Thymus (tissue), 11 donors: Measurements from ENCODE around the gene PRR22. TPM values are rescaled to one million over a fixed set of nuclear protein-coding genes. Genes with fewer than 3 reads are reported as not detected.

Experiments
- DNase-seq, 9 donors: peaks; one replicate each; pipeline ENCODE4 v3.0.0-alpha.2; 2013; ENCODE audit warnings: low spot score in 9 of 9, low read depth in 6 of 9, missing footprints in 1 of 9
- H3K27ac ChIP-seq, 2 donors: one replicate each; pipeline ENCODE4 v1.5.1; 2013; ENCODE audit warnings: control low read depth in 1 of 2, low read depth in 1 of 2, low read length in 1 of 2, mild to moderate bottlenecking in 1 of 2, moderate library complexity in 1 of 2
- H3K27me3 ChIP-seq, 2 donors: one replicate each; pipeline ENCODE4 v1.5.1; 2013; ENCODE audit warnings: low read length in 1 of 2; ENCODE audit not compliant: control insufficient read depth in 2 of 2, insufficient read depth in 1 of 2
- H3K36me3 ChIP-seq, 2 donors: one replicate each; pipeline ENCODE4 v1.5.1; 2013; ENCODE audit warnings: low read length in 1 of 2, mild to moderate bottlenecking in 1 of 2, moderate library complexity in 1 of 2; ENCODE audit not compliant: control insufficient read depth in 2 of 2, insufficient read depth in 2 of 2
- H3K4me1 ChIP-seq, 2 donors: one replicate each; pipeline ENCODE4 v1.5.1; 2013; ENCODE audit warnings: low read length in 2 of 2; ENCODE audit not compliant: control insufficient read depth in 2 of 2, insufficient read depth in 2 of 2
- H3K4me3 ChIP-seq, 2 donors: one replicate each; pipeline ENCODE4 v1.5.1; 2013; ENCODE audit warnings: low read length in 2 of 2, control low read depth in 1 of 2, mild to moderate bottlenecking in 1 of 2
- H3K9me3 ChIP-seq, 2 donors: one replicate each; pipeline ENCODE4 v1.5.1; 2013; ENCODE audit warnings: low read length in 1 of 2, mild to moderate bottlenecking in 1 of 2; ENCODE audit not compliant: control insufficient read depth in 2 of 2, insufficient read depth in 1 of 2
- WGBS: extraction: QIAGEN DNeasy Blood & Tissue Kit; methylation state at CpG from one replicate; pipeline ENCODE4 v1.1.7; 2013; 5-methylcytosine and 5-hydroxymethylcytosine counted together
- polyA plus RNA-seq: library from polyadenylated mRNA; stranded (reverse); fragments of 200-250 nt; gene quantifications from one replicate; pipeline ENCODE4 v1.2.3, GENCODE V29; 2013
- total RNA-seq: library from RNA; stranded (reverse); fragments of 120-200 nt; gene quantifications from one replicate; pipeline ENCODE4 v1.2.4, GENCODE V29; 2013
- donor health status: healthy.

Gene PRR22
- total and polyA plus RNA-seq, 2 donors = 1.6 to 13.6 TPM

DNA sequence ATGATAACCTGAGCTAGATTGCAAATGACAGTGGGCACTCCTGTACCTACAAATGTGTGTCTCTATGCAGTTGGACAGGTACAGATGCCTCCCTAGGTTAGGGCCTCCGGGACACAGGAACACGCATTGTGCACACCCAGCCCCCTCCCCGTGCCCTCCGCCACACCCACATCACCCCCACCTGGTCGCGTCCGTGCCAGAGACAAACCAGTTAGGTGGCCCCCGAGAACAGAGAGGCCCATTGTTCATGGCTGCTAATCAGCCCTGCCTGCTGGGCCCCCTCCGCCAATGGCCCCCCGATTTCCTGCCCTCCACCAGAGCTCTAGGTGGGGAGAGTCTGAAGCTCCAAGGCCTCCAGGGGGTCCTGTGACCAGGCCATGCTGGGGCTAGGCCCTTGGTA lies 34.0 kb upstream of the PRR22 start:
- Histone ChIP-seq H3K27me3 (peaks cover 0 to 24% of the 10 kb centered on the region in 2 donors), H3K27ac (no peak overlapping the region), H3K9me3 (no peaks in the 10 kb centered on the region), H3K4me3 (no peak overlapping the region), H3K4me1 (no peaks in the 10 kb centered on the region), H3K36me3 (no peaks in the 10 kb centered on the region)
- 92% methylated on average over 10 of the region's 10 CpGs for WGBS
- DNase-seq = no peak

DNA sequence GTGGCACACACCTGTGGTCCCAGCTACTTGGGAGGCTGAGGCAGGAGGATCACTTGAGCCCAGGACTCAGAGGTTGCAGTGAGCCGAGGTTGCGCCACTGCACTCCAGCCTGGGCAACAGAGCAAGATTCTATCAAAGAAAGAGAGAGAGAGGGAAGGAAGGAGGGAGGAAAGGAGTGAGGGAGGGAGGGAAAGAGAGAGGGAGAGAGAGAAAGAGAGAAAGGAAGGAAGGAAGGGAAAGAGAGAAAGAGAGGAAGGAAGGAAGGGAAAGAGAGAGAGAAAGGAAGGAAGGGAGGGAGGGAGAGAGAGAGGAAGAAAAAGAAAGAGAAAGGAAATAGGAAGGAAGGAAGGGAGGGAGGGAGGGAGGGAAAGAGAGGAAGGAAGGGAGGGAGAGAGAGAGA lies 32.7 kb upstream of the PRR22 start:
- DNase-seq = no peak
- no peak overlapping the region for H3K4me3 ChIP-seq
- 100% methylated on average over 2 of the region's 2 CpGs for WGBS

DNA sequence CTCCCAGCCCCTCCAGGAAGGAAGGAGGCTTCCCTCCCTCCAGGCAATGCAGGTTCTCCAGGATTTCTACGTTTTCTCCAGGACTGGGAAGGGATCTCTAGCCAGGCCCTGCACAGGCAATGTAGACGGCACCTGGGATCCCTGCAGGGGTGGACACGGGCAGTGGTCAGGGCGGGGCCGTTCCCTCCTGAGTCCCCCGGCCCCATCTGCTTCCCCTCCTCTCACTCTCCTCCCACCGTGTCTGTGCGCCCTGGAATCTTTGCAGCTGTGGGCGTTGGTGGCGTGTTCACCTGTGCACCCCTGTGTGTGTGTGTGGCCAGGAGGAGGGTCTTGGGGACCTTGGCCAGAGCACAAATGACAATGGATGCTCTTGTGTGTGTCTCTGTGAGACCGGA lies 30.3 kb upstream of the PRR22 start:
- H3K27ac ChIP-seq = no peak overlapping the region
- no peak overlapping the region for H3K4me3 ChIP-seq
- no peaks in the 10 kb centered on the region for H3K9me3 ChIP-seq
- H3K36me3 ChIP-seq = no peaks in the 10 kb centered on the region
- no peak for DNase-seq
- no peaks in the 10 kb centered on the region for H3K4me1 ChIP-seq
- peaks cover 0 to 14% of the 10 kb centered on the region in 2 donors for H3K27me3 ChIP-seq
- 78% methylated on average over 11 of the region's 11 CpGs for whole genome bisulfite sequencing

More for the DNA sequence above, 32.7 kb upstream of the PRR22 start:
- H3K9me3 ChIP-seq = no peaks in the 10 kb centered on the region
- no peaks in the 10 kb centered on the region for H3K36me3 ChIP-seq
- H3K27me3 ChIP-seq = peaks cover 0 to 19% of the 10 kb centered on the region in 2 donors
- H3K27ac ChIP-seq = no peak overlapping the region
- H3K4me1 ChIP-seq = no peaks in the 10 kb centered on the region

DNA sequence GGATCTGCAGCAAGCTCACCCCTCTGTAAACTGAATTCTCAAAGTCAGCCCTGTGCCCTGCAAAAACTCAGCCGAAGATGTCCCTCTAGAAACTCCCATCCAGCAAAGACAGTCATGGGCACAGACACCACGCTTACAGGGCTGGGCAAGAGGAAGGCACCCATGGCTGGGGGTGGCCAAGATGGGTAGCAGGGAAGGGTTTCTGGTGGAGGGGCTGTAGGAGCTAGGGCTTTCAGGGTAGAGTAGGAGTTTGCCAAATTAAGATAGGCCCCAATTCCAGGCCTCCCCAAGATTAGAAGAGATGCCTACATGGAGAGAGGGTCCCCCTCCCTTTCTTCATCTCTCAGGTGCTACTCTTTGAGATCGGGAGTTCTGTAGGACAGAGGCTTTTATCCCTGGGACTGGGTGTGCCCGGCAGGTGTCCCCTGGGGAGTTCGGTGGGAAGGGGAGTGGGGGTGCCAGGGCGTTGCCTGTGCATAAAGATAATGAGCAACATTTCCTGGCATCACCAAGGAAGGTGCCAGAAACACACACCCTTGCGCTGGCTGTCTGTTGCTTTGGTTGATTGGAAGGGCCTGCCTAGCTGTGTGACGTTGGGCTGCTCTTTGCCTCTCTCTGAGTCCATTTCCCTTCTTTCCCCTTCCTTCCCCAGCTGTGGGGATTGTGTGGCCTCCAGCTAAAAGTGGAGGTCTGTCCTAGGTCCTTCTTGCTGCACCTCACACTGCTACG lies 29.7 kb upstream of the PRR22 start:
- Histone ChIP-seq H3K4me1 (no peaks in the 10 kb centered on the region), H3K4me3 (no peak overlapping the region), H3K27me3 (peaks cover 0 to 14% of the 10 kb centered on the region in 2 donors), H3K27ac (no peak overlapping the region), H3K9me3 (no peaks in the 10 kb centered on the region), H3K36me3 (no peaks in the 10 kb centered on the region)
- no peak for DNase-seq
- 86% methylated on average over 9 of the region's 9 CpGs for WGBS

DNA sequence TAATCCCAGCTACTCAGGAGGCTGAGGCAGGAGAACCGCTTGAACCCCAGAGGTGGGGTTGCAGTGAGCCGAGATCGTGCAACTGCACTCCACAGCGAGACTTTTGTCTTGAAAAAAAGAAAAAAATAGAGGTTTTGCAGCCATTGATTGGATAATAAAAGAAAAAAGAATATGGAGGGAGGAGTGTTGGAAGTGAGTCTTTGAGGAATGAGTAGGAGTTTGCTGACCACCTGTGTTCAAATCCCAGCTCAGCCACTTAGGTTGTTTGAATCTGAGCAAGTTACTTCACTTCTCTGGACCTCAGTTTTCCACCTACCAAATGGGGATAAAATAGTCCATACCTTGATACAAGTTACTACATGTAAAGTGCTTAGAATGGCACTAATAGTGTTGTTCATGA lies 26.6 kb upstream of the PRR22 start:
- H3K36me3 ChIP-seq = no peaks in the 10 kb centered on the region
- H3K27me3 ChIP-seq = peaks cover 4 to 31% of the 10 kb centered on the region in 2 donors
- no peak overlapping the region for H3K4me3 ChIP-seq
- WGBS = 99% methylated on average over 4 of the region's 4 CpGs
- no peak for DNase-seq
- H3K9me3 ChIP-seq = peaks cover 0 to 4% of the 10 kb centered on the region in 2 donors
- H3K27ac ChIP-seq = no peak overlapping the region
- no peaks in the 10 kb centered on the region for H3K4me1 ChIP-seq

DNA sequence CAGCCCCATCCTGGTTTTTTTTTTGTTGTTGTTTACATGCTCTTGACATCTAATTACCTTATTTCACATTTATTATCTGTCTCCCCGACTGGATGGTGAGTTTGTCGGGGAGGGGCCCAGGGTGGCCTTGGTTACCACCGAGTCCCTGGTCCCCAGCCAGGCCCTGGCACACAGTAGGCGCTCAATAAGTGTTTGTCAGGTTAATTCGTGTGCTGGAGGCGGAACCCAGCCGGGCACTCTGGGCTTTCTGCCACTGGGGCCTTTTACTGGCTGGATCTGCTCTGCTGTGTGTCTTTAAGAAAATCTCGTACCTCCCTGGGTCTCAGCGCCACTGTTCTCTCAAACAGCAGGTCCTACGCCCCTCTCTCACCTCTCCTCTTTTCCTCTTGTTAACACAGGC lies 24.9 kb upstream of the PRR22 start:
- peaks cover 21 to 39% of the 10 kb centered on the region in 2 donors for H3K27me3 ChIP-seq
- no peak overlapping the region for H3K4me3 ChIP-seq
- peaks cover 0 to 11% of the 10 kb centered on the region in 2 donors for H3K9me3 ChIP-seq
- WGBS = 95% methylated on average over 10 of the region's 10 CpGs
- H3K36me3 ChIP-seq = no peaks in the 10 kb centered on the region
- no peak for DNase-seq
- no peak overlapping the region for H3K27ac ChIP-seq
- peaks cover under 1 to 9% of the 10 kb centered on the region in 2 donors for H3K4me1 ChIP-seq

DNA sequence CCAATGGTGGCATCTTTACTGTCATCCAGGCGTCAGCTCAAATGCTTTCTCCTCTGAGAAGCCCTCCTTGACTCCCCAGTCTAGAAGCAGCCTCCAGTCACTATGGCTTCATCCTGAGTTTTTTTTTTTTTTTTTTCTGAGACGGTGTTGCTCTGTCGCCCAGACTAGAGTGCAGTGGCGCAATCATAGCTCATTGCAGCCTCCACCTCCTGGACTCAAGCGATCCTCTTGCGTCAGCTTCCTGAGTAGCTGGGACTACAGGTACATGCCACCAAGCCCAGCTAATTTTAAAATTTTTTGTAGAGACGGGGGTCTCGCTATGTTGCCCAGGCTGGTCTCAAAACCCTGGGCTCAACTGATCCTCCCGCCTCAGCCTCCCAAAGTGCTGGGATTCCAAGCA lies 24.5 kb upstream of the PRR22 start:
- no peaks in the 10 kb centered on the region for H3K36me3 ChIP-seq
- peaks cover 25 to 40% of the 10 kb centered on the region in 2 donors for H3K27me3 ChIP-seq
- DNase-seq = no peak
- no peak overlapping the region for H3K4me3 ChIP-seq
- H3K4me1 ChIP-seq = peaks cover 5 to 13% of the 10 kb centered on the region in 2 donors
- WGBS = 95% methylated on average over 9 of the region's 9 CpGs
- no peak overlapping the region for H3K27ac ChIP-seq
- H3K9me3 ChIP-seq = peaks cover 0 to 12% of the 10 kb centered on the region in 2 donors

DNA sequence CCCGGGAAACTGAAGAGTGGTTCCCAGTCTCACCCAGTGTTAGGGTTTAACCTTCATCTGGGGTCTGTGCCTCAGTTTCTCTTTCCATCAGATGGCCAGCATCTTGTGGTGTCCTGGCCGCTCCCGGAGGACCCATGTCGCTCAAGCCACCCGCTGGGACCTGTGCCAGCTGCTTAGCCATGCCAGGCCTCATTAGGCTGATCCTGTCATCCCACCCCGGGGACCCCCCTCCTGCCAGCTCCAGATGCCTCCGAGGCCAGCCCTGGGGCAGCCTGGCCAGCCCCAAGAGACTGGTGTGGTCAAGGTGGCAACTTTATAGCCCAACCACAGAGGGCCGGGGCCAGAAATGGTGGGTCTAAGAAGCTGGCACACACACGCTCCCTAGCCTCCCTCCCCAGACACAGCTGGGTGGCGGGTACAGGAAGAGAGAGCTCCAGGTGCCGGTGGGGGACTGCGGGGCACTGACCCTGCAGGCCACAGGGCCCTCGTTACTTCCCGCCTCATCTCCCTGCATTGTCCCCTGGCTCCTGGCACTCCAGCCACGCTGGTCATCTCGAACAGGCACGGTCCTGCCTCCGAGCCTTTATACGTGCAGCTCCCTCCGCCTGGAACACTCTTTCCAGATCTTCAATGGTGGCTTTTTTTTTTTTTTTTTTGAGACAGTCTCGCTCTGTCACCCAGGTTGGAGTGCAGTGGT lies 23.7 kb upstream of the PRR22 start:
- WGBS = 76% methylated on average over 21 of the region's 21 CpGs
- Histone ChIP-seq H3K36me3 (no peaks in the 10 kb centered on the region), H3K4me3 (no peak overlapping the region), H3K9me3 (peaks cover 0 to 12% of the 10 kb centered on the region in 2 donors), H3K27me3 (peaks cover 30 to 47% of the 10 kb centered on the region in 2 donors), H3K4me1 (peaks cover 13 to 21% of the 10 kb centered on the region in 2 donors), H3K27ac (no peak overlapping the region)
- DNase-seq = no peak

DNA sequence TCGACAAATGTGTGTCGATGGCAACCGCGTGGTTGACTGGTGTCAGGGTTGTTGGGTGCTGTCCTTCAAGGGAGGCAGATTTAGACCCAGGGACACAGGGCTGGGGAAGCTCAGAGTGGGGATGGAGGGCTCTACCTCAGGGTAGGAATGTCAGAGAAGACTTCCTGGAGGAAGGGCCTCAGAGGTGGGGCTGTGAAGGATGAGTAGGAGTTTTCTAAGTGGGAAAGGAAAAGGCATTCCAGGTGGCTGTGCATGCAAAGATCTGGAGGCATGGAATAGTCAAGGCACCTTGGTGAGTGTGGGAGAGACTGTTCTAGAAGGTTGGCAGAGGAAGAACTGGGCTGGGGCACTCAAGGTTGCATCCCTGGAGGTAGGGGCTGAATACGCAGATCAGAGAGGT lies 22.4 kb upstream of the PRR22 start:
- DNase-seq = no peak
- 95% methylated on average over 5 of the region's 5 CpGs for WGBS
- H3K4me1 ChIP-seq = peaks cover 13 to 27% of the 10 kb centered on the region in 2 donors
- peaks cover 30 to 58% of the 10 kb centered on the region in 2 donors for H3K27me3 ChIP-seq
- no peaks in the 10 kb centered on the region for H3K36me3 ChIP-seq
- no peak overlapping the region for H3K4me3 ChIP-seq
- H3K9me3 ChIP-seq = peaks cover 0 to 12% of the 10 kb centered on the region in 2 donors
- H3K27ac ChIP-seq = no peak overlapping the region
